Lower leg skin (tissue), 4 donors: ENCODE data around the gene CIZ1. TPM values are rescaled to one million over a fixed set of nuclear protein-coding genes. Genes with fewer than 3 reads are reported as not detected.
A peak's percentile ranks its signal among the peaks of the same experiment; 100 is the strongest.

Experiments
- DNase-seq, 2 donors: peaks; one replicate each; pipeline ENCODE4 v3.0.0-alpha.2; 2019; ENCODE audit warnings: low spot score in 2 of 2
- H3K4me3 ChIP-seq: fragments of 200-600 bp; sonication (generic); 2 replicates; pipeline ENCODE4 v1.5.1; 2017; ENCODE audit warnings: mild to moderate bottlenecking, low read depth; ENCODE audit not compliant: poor library complexity, severe bottlenecking
- POLR2A ChIP-seq, 2 donors: fragments of 450-650 bp; IDR thresholded peaks; one replicate each; pipeline ENCODE4 v1.6.1; 2016 to 2017; ENCODE audit warnings: antibody characterized with exemption in 2 of 2, mild to moderate bottlenecking in 1 of 2, moderate library complexity in 1 of 2
- WGBS, 2 donors: methylation state at CpG; one replicate each; pipeline ENCODE4 v1.1.5; 2018; 5-methylcytosine and 5-hydroxymethylcytosine counted together
- intact Hi-C: fragments of 100-400 bp; cut with DNase I; formaldehyde crosslinking; loops from one replicate; pipeline ENCODE4 v1.15.0; 2023; ENCODE audit warnings: low total_unique reads
- total RNA-seq, 4 donors: library from RNA; depleted of rRNA; stranded (reverse); fragments of >200 nt; gene quantifications; one replicate each; pipeline ENCODE4 v1.1.0, GENCODE V29; 2016
- TF ChIP-seq, protein P1 (sequence below), 3 donors: fragments of 450-650 bp; IDR thresholded peaks; one replicate each; pipeline ENCODE4 v1.5.1; 2016; ENCODE audit warnings: antibody characterized with exemption in 3 of 3, mild to moderate bottlenecking in 3 of 3, moderate library complexity in 2 of 3

Gene CIZ1
- total RNA-seq, 4 donors from 2014 or later: 71.6 to 135 (median 83.9) TPM

- no peak for DNase-seq
- no peak overlapping the region for H3K4me3 ChIP-seq
- no peak for TF ChIP-seq POLR2A (IDR thresholded peaks at IDR 0.05)
- TF ChIP-seq, protein P1, sequence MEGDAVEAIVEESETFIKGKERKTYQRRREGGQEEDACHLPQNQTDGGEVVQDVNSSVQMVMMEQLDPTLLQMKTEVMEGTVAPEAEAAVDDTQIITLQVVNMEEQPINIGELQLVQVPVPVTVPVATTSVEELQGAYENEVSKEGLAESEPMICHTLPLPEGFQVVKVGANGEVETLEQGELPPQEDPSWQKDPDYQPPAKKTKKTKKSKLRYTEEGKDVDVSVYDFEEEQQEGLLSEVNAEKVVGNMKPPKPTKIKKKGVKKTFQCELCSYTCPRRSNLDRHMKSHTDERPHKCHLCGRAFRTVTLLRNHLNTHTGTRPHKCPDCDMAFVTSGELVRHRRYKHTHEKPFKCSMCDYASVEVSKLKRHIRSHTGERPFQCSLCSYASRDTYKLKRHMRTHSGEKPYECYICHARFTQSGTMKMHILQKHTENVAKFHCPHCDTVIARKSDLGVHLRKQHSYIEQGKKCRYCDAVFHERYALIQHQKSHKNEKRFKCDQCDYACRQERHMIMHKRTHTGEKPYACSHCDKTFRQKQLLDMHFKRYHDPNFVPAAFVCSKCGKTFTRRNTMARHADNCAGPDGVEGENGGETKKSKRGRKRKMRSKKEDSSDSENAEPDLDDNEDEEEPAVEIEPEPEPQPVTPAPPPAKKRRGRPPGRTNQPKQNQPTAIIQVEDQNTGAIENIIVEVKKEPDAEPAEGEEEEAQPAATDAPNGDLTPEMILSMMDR (IDR thresholded peaks at IDR 0.05): no peak
- 88 to 95% methylated on average over 21 of the region's 21 CpGs for WGBS, 2 donors
- intact Hi-C loops: no loop called here
Measured at GRCh38 chr9:128123451-128124080, 67.8 kb downstream of the CIZ1 start.

- 88 to 91% methylated on average over 24 of the region's 24 CpGs for WGBS, 2 donors
- H3K4me3 ChIP-seq: no peak overlapping the region
- intact Hi-C loops: no loop called here
- DNase-seq: no peak
- TF ChIP-seq, protein P1 (IDR thresholded peaks at IDR 0.05): no peak
- TF ChIP-seq POLR2A (IDR thresholded peaks at IDR 0.05): no peak
Measured at GRCh38 chr9:128122809-128123175, 68.6 kb downstream of the CIZ1 start.

DNA sequence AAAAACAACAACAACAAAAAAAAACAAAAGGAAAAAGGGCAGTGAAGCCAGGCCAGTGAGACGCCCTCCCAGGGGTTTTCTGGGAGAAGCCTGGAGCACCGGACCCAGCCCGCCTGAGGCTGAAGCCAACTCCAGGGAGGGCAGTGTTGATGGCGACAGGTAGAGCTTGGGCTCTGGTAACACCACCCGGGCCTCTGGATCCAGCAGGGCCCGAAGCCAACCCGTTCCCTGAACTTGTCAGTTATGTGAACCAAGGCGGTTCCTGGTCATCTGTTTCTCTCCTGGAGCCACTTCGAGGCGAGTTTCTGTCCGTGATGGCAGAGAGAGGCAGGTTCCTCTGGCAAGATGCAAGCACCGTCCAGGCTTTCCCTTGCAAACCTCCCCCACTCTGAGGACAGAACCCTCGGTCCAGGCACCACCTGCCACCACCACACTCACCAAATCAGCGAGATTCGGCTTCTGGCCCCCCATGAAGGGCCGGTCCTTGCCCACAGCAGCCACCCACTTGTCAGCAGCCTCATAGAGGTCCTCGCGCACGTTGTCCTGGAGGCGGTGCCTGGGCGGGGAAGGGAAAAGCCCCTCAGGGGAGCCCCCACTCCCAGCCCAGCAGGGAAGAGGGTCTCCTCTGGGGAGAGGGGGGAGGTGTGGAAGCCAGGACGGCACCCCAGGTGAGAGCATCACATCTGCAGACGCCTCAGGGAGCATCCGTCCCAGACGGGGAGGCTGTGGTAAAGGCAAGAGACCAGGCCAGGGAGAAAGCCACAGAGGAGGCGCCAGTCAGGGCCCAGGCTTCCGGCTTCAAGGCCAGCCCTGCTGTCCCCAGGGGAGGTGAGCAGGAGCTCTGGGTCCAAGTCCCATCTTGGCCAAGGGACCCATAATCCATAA is 69.2 kb downstream of the CIZ1 start:
- intact Hi-C loops: no loop called here
- TF ChIP-seq, protein P1 (IDR thresholded peaks at IDR 0.05): no peak
- no peak for TF ChIP-seq POLR2A (IDR thresholded peaks at IDR 0.05)
- DNase-seq: no peak
- no peak overlapping the region for H3K4me3 ChIP-seq
- WGBS, 2 donors: 84 to 89% methylated on average over 22 to 27 of the region's 27 CpGs

- DNase-seq: peak in 1 of 2 donors; percentile 78
- TF ChIP-seq, protein P1 (IDR thresholded peaks at IDR 0.05): no peak
- TF ChIP-seq POLR2A (IDR thresholded peaks at IDR 0.05): no peak
- WGBS, 2 donors: 96 to 97% methylated on average over 5 of the region's 5 CpGs
- intact Hi-C loops: no loop called here
- no peak overlapping the region for H3K4me3 ChIP-seq
Measured at GRCh38 chr9:128121466-128121810, 69.9 kb downstream of the CIZ1 start.

- intact Hi-C loops: no loop called here
- DNase-seq: no peak
- TF ChIP-seq, protein P1 (IDR thresholded peaks at IDR 0.05): no peak
- no peak for TF ChIP-seq POLR2A (IDR thresholded peaks at IDR 0.05)
- 80 to 81% methylated on average over 29 of the region's 29 CpGs for WGBS, 2 donors
- no peak overlapping the region for H3K4me3 ChIP-seq
Measured at GRCh38 chr9:128120741-128121465, 70.5 kb downstream of the CIZ1 start.
